B cell (primary cell): ENCODE results near the gene SLC52A3. TPM values are rescaled to one million over a fixed set of nuclear protein-coding genes. Genes with fewer than 3 reads are reported as not detected.

Experiments
- ATAC-seq: fragments of 200-7000 bp; cut with Tn5 transposase; one replicate; pipeline ENCODE4 v1.10.0; 2021; ENCODE audit warnings: low read depth, mild to moderate bottlenecking, moderate number of reproducible peaks, moderate library complexity
- CTCF ChIA-PET: fragments of 350-600 bp; sonication (Branson Sonifier 250); formaldehyde crosslinking; loops from one replicate; lab custom pipeline; 2021; ENCODE audit warnings: antibody characterized with exemption, inconsistent platforms; lab: Charles Lee
- POLR2A ChIA-PET: fragments of 350-600 bp; sonication (Branson Sonifier 250); formaldehyde crosslinking; loops from one replicate; lab custom pipeline; 2021; ENCODE audit warnings: antibody characterized with exemption; lab: Charles Lee
- DNase-seq: peaks from one replicate; pipeline ENCODE4 v3.0.0; 2013
- H2AFZ ChIP-seq: 2 replicates; pipeline ENCODE4 v1.6.1; 2012; ENCODE audit warnings: mild to moderate bottlenecking, low read depth, low read length; ENCODE audit not compliant: insufficient read depth, poor library complexity, severe bottlenecking
- H3K27ac ChIP-seq, 2 donors: 1 replicate in 1 of 2; 2 replicates in 1 of 2; pipeline ENCODE4 v1.5.1; 2012 to 2013; ENCODE audit warnings: low read length in 2 of 2, mild to moderate bottlenecking in 2 of 2, moderate library complexity in 1 of 2
- H3K27me3 ChIP-seq, 4 experiments: fragments of 200-600 bp in 1 of 4; sonication (generic) in 1 of 4; replicated peaks in 1 of 4; 1 replicate in 2 of 4; 2 replicates in 2 of 4; pipeline versions ENCODE4 v1.6.1 to v1.7.0; 2013 to 2016; ENCODE audit warnings: low read length in 3 of 4, mild to moderate bottlenecking in 2 of 4, mixed read lengths in 1 of 4, moderate library complexity in 1 of 4; ENCODE audit not compliant: insufficient read depth in 4 of 4, control insufficient read depth in 3 of 4; ENCODE audit errors: control extremely low read depth in 1 of 4
- H3K36me3 ChIP-seq, 2 experiments: replicated peaks in 1 of 2; 1 replicate in 1 of 2; 2 replicates in 1 of 2; pipeline versions ENCODE4 v1.6.1 to v1.7.1; 2013; ENCODE audit warnings: low read length in 1 of 2; ENCODE audit not compliant: insufficient read depth in 2 of 2, control insufficient read depth in 1 of 2; ENCODE audit errors: control extremely low read depth in 1 of 2, extremely low read depth in 1 of 2
- H3K4me1 ChIP-seq, 2 donors: fragments of 200-600 bp in 1 of 2; sonication (generic) in 1 of 2; 1 replicate in 1 of 2; 2 replicates in 1 of 2; pipeline versions ENCODE4 v1.5.1 to v1.6.1; 2013 to 2017; ENCODE audit warnings: low read length in 2 of 2; ENCODE audit not compliant: control insufficient read depth in 2 of 2, insufficient read depth in 2 of 2
- H3K4me2 ChIP-seq: replicated peaks from 2 replicates; pipeline ENCODE3; 2012; ENCODE audit warnings: mild to moderate bottlenecking, low read depth, low read length; ENCODE audit not compliant: poor library complexity, severe bottlenecking
- H3K4me3 ChIP-seq, 5 experiments: fragments of 200-600 bp in 1 of 5; sonication (generic) in 1 of 5; 1 replicate in 3 of 5; 2 replicates in 2 of 5; pipeline versions ENCODE4 v1.5.1 to v1.7.0; 2011 to 2016; ENCODE audit warnings: low read length in 4 of 5, mild to moderate bottlenecking in 4 of 5, low read depth in 2 of 5, control low read depth in 1 of 5, moderate library complexity in 1 of 5; ENCODE audit not compliant: insufficient read depth in 1 of 5; ENCODE audit errors: control extremely low read depth in 1 of 5, extremely low read depth in 1 of 5
- H3K79me2 ChIP-seq: fragments of 200-600 bp; sonication (generic); one replicate; pipeline ENCODE4 v1.6.0; 2016; ENCODE audit warnings: low read length; ENCODE audit not compliant: control insufficient read depth, insufficient read depth
- H3K9ac ChIP-seq: fragments of 200-600 bp; sonication (generic); 2 replicates; pipeline ENCODE4 v1.6.1; 2017; ENCODE audit warnings: mild to moderate bottlenecking, low read length, moderate library complexity
- H3K9me3 ChIP-seq, 3 donors: one replicate each; pipeline versions ENCODE4 v1.6.1 to v1.7.1; 2013; ENCODE audit warnings: low read length in 2 of 3; ENCODE audit not compliant: control insufficient read depth in 2 of 3, insufficient read depth in 1 of 3; ENCODE audit errors: control extremely low read depth in 1 of 3
- H4K20me1 ChIP-seq: 2 replicates; pipeline ENCODE4 v1.6.0; 2012; ENCODE audit warnings: mild to moderate bottlenecking, low read length; ENCODE audit not compliant: insufficient read depth, control insufficient read depth, poor library complexity, severe bottlenecking
- H3K27ac Mint-ChIP-seq: one replicate; pipeline ENCODE4 v1.8.0; 2021; ENCODE audit warnings: mixed read lengths
- H3K27me3 Mint-ChIP-seq: one replicate; pipeline ENCODE4 v1.8.0; 2021; ENCODE audit warnings: mixed read lengths
- H3K4me1 Mint-ChIP-seq: one replicate; pipeline ENCODE4 v1.8.0; 2021; ENCODE audit warnings: mixed read lengths
- H3K4me3 Mint-ChIP-seq: one replicate; pipeline ENCODE4 v1.8.0; 2021; ENCODE audit warnings: mixed read lengths
- H3K9me3 Mint-ChIP-seq: one replicate; pipeline ENCODE4 v1.8.0; 2022; ENCODE audit warnings: mixed read lengths; ENCODE audit not compliant: insufficient read depth
- EZH2 ChIP-seq: IDR thresholded peaks from 2 replicates; pipeline ENCODE4 v1.6.1; 2012; ENCODE audit warnings: borderline replicate concordance, low read depth, mild to moderate bottlenecking, moderate library complexity, low read length; ENCODE audit not compliant: insufficient read depth, poor library complexity, severe bottlenecking
- WGBS: methylation state at CpG from one replicate; pipeline ENCODE4 v1.1.5; 2013; ENCODE audit warnings: missing lambda C conversion rate; ENCODE audit not compliant: insufficient coverage; 5-methylcytosine and 5-hydroxymethylcytosine counted together
- intact Hi-C: fragments of 100-400 bp; cut with micrococcal nuclease; formaldehyde crosslinking; loops from one replicate; pipeline ENCODE4 v1.10.0; 2022
- polyA plus RNA-seq: library from polyadenylated mRNA; depleted of rRNA; stranded (reverse); fragments of >200 nt; gene quantifications from 2 replicates; pipeline ENCODE4 v1.2.3, GENCODE V29; 2012
- total RNA-seq, 2 donors: library from RNA; stranded (reverse); fragments of 120-200 nt in 1 of 2; gene quantifications; 1 replicate in 1 of 2; 2 replicates in 1 of 2; pipeline versions ENCODE4 v1.2.3 to v1.2.4, GENCODE V29; 2013 to 2022
- TF ChIP-seq, protein P1 (sequence below): fragments of 200-600 bp; IDR thresholded peaks from one replicate; pipeline ENCODE4 v1.8.0; 2022; ENCODE audit warnings: antibody characterized with exemption, mild to moderate bottlenecking

Gene SLC52A3
- total and polyA plus RNA-seq, 2 donors (not counting 1 experiment from before 2014, with no cell fraction given), result not detected

DNA sequence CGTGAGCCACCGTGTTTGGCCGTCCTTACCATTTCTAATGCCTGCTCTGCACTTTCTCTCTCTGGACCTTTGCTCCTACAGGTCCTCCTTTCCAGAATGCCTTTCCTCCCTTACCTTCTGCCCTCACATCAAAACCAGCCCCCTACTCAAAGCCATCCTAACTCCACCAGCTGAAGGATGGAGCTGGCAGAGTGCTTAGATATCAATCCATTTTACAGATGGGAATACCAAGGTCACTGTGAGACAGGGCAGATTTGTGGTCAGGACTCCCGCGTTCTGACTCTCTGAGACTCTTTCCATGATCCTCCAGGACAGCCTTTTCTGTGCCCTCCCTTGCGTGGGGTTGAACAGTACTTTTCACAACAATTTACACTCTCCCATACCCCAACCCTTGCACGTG, 51.0 kb downstream of the SLC52A3 start:
- Histone ChIP-seq H3K4me1 (no peaks in the 10 kb centered on the region), H3K9ac (no peak overlapping the region), H3K36me3 (no peaks in the 10 kb centered on the region), H3K9me3 (peaks cover 0 to 8% (median 5%) of the 10 kb centered on the region in 3 donors), H3K27me3 (peaks cover 0 to 12% (median under 1%) of the 10 kb centered on the region in 4 experiments), H2AFZ (no peak overlapping the region), H3K4me3 (no peak overlapping the region), H3K27ac (no peak overlapping the region), H3K79me2 (no peaks in the 10 kb centered on the region), H4K20me1 (no peaks in the 10 kb centered on the region), H3K4me2 (no peak overlapping the region)
- DNase-seq, result no peak
- Mint-ChIP-seq H3K9me3 (peaks cover 5% of the 10 kb centered on the region), H3K4me3 (no peak overlapping the region), H3K27ac (no peak overlapping the region), H3K4me1 (no peaks in the 10 kb centered on the region), H3K27me3 (peaks cover 32% of the 10 kb centered on the region)
- intact Hi-C loops, result no loop called here
- no peak for ATAC-seq
- POLR2A ChIA-PET, result no interaction called here
- 83% methylated on average over 6 of the region's 7 CpGs for WGBS
- CTCF ChIA-PET, result no interaction called here
- TF ChIP-seq EZH2, result no peak
- TF ChIP-seq, protein P1, sequence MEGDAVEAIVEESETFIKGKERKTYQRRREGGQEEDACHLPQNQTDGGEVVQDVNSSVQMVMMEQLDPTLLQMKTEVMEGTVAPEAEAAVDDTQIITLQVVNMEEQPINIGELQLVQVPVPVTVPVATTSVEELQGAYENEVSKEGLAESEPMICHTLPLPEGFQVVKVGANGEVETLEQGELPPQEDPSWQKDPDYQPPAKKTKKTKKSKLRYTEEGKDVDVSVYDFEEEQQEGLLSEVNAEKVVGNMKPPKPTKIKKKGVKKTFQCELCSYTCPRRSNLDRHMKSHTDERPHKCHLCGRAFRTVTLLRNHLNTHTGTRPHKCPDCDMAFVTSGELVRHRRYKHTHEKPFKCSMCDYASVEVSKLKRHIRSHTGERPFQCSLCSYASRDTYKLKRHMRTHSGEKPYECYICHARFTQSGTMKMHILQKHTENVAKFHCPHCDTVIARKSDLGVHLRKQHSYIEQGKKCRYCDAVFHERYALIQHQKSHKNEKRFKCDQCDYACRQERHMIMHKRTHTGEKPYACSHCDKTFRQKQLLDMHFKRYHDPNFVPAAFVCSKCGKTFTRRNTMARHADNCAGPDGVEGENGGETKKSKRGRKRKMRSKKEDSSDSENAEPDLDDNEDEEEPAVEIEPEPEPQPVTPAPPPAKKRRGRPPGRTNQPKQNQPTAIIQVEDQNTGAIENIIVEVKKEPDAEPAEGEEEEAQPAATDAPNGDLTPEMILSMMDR, result no peak

DNA sequence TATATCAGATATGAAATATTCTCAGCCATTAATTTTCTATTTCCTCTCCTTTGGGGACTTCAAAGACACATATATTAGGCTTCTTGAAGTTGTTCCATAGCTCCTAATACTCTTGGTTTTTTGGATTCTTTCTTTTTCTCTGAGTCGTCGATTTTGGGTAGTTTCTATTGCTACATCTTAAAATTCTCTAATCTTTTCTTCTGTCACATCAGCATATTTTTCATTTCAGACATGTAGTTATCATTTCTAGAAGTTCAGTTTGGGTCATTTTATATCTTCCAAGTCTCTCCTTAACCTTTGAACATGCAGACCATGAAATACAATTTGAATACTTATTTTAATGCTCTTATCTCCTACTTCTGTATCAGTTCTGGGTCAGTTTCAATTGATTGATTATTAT, 53.8 kb downstream of the SLC52A3 start:
- H3K27me3 ChIP-seq, result peaks cover 0 to 20% (median 7%) of the 10 kb centered on the region in 4 experiments
- no CpG with 5 or more reads among the region's 2 CpGs for WGBS
- H4K20me1 ChIP-seq, result no peaks in the 10 kb centered on the region
- intact Hi-C loops, result no loop called here
- peaks cover 0 to 8% (median 5%) of the 10 kb centered on the region in 3 donors for H3K9me3 ChIP-seq
- Mint-ChIP-seq H3K9me3 (peaks cover 5% of the 10 kb centered on the region), H3K4me3 (no peak overlapping the region), H3K27me3 (peaks cover 35% of the 10 kb centered on the region), H3K4me1 (no peaks in the 10 kb centered on the region), H3K27ac (no peak overlapping the region)
- TF ChIP-seq, protein P1, result no peak
- TF ChIP-seq EZH2, result no peak
- no peaks in the 10 kb centered on the region for H3K4me1 ChIP-seq
- POLR2A ChIA-PET, result no interaction called here
- no peak overlapping the region for H3K4me3 ChIP-seq
- no peak overlapping the region for H3K9ac ChIP-seq
- H3K36me3 ChIP-seq, result no peaks in the 10 kb centered on the region
- DNase-seq, result no peak
- no peak overlapping the region for H3K27ac ChIP-seq
- CTCF ChIA-PET, result no interaction called here
- ATAC-seq, result no peak
- no peaks in the 10 kb centered on the region for H3K79me2 ChIP-seq
- no peak overlapping the region for H2AFZ ChIP-seq
- no peak overlapping the region for H3K4me2 ChIP-seq
